Thoracic aorta (tissue), 2 donors: ENCODE results near the gene MINDY4. TPM values are rescaled to one million over a fixed set of nuclear protein-coding genes. Genes with fewer than 3 reads are reported as not detected.

Experiments used
- ATAC-seq: fragments of 150-250 bp; one replicate; pipeline ENCODE4 v1.8.0; 2017; ENCODE audit warnings: low read depth; ENCODE audit not compliant: insufficient number of reproducible peaks, low FRiP score
- DNase-seq: peaks from one replicate; pipeline ENCODE4 v3.0.0-alpha.2; 2020; ENCODE audit warnings: low spot score
- H3K27ac ChIP-seq, 2 donors: fragments of 200-600 bp; sonication (generic); 1 replicate in 1 of 2; 2 replicates in 1 of 2; pipeline ENCODE4 v1.5.1; 2016; ENCODE audit warnings: mild to moderate bottlenecking in 2 of 2, moderate library complexity in 2 of 2
- H3K27me3 ChIP-seq: fragments of 200-600 bp; sonication (generic); replicated peaks from 2 replicates; pipeline ENCODE4 v1.6.0; 2016; ENCODE audit warnings: mild to moderate bottlenecking; ENCODE audit not compliant: insufficient read depth
- H3K36me3 ChIP-seq: fragments of 200-600 bp; sonication (generic); one replicate; pipeline ENCODE4 v1.5.1; 2016
- H3K4me1 ChIP-seq, 2 donors: fragments of 200-600 bp; sonication (generic); 1 replicate in 1 of 2; 2 replicates in 1 of 2; pipeline versions ENCODE4 v1.5.1 to v1.6.0; 2016; ENCODE audit warnings: low read depth in 2 of 2, mild to moderate bottlenecking in 1 of 2; ENCODE audit not compliant: control insufficient read depth in 1 of 2
- H3K4me3 ChIP-seq: fragments of 200-600 bp; sonication (generic); 2 replicates; pipeline ENCODE4 v1.5.1; 2016; ENCODE audit warnings: mild to moderate bottlenecking
- H3K9me3 ChIP-seq: fragments of 200-600 bp; sonication (generic); 2 replicates; pipeline ENCODE4 v1.5.1; 2016
- total RNA-seq, 2 donors: library from RNA; depleted of rRNA; stranded (reverse); fragments of >200 nt; gene quantifications; one replicate each; pipeline versions ENCODE4 v1.1.0 to v1.2.3, GENCODE V29; 2016
- TF ChIP-seq, protein P1 (sequence below): fragments of 200-600 bp; sonication (generic); IDR thresholded peaks from one replicate; pipeline ENCODE4 v1.5.1; 2019; ENCODE audit warnings: antibody characterized with exemption

MINDY4 gene
- total RNA-seq, 2 donors from 2014 or later = 32.0 to 44.0 TPM

DNA sequence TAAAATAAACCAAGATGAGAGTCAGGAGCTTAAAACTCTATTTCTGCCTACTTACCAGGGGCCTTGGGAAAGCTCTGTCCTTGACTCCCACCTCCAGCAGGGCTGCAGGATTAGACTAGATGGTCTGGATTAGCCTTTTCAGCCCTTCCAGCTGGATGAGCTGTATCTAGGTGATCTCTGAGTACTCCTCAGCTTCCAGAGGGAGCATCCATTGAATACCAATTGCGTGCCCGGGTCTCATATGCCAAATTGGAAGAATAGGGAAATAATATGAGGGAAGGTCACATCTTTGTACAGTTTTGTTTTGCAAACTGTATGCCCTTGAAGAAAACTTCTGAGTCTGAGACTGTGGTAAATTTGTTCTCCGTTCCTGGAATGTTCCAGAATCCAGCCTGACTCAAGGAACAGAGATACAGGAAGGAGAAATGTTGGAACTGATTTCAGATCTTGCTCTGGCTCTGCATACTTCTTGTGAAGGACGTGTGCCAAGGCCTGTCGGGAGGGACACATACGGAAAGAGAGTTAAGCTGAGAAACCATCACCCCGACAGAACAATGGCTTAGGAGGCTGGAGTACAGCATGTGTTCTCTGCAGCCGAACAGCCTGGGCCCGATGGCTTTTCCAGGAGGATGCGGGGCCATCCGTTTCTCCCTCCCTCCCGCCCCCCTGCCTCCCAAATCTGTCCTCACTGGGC lies 44.9 kb downstream of the MINDY4 start:
- no peaks in the 10 kb centered on the region for H3K27me3 ChIP-seq
- H3K4me1 ChIP-seq = peaks cover 49 to 71% of the 10 kb centered on the region in 2 donors
- no peak for DNase-seq
- TF ChIP-seq, protein P1, sequence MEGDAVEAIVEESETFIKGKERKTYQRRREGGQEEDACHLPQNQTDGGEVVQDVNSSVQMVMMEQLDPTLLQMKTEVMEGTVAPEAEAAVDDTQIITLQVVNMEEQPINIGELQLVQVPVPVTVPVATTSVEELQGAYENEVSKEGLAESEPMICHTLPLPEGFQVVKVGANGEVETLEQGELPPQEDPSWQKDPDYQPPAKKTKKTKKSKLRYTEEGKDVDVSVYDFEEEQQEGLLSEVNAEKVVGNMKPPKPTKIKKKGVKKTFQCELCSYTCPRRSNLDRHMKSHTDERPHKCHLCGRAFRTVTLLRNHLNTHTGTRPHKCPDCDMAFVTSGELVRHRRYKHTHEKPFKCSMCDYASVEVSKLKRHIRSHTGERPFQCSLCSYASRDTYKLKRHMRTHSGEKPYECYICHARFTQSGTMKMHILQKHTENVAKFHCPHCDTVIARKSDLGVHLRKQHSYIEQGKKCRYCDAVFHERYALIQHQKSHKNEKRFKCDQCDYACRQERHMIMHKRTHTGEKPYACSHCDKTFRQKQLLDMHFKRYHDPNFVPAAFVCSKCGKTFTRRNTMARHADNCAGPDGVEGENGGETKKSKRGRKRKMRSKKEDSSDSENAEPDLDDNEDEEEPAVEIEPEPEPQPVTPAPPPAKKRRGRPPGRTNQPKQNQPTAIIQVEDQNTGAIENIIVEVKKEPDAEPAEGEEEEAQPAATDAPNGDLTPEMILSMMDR = no peak
- H3K36me3 ChIP-seq = no peaks in the 10 kb centered on the region
- no peak for ATAC-seq
- no peaks in the 10 kb centered on the region for H3K9me3 ChIP-seq
- H3K4me3 ChIP-seq = peak overlapping the region; percentile 6
- peak overlapping the region; percentile 93 to 99 for H3K27ac ChIP-seq

DNA sequence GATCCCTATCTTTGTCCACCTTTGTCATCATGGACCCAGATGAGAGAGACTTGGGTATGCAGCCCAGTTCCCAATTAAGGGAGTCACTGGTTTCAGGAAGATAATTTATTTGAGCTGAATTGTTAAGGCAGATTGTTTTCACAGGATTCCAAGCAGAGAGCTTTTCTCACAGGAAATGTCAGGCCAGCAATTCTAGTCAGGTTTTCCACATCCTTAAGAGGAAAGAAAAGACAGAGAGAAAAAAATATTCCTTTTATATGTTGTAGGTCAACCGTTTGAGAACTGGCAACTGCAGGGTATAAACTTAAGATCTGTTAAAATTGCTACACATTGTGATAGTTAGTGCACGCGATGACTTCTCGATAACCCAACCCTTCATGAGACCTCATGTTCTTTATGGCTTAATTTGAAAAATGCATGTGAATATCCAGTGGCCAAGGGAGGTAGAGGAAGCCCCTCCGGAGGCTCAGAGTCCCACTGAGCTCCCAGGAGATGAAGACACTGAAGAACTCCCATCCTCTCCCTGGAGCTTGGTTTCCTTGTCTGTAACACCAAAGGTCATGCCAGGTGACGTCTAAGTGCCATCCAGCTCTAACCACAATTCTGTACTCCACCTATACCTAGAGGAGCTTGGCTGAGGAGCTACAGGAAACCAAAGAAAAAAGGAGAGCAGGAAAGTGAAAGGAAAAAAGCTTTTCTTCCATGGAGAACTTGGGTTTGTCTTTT lies 45.6 kb downstream of the MINDY4 start:
- peak overlapping the region; percentile 93 to 99 for H3K27ac ChIP-seq
- ATAC-seq (no peak), DNase-seq (no peak)
- H3K4me3 ChIP-seq = peak overlapping the region; percentile 58
- no peaks in the 10 kb centered on the region for H3K36me3 ChIP-seq
- TF ChIP-seq, protein P1 = no peak
- no peaks in the 10 kb centered on the region for H3K27me3 ChIP-seq
- no peaks in the 10 kb centered on the region for H3K9me3 ChIP-seq
- peaks cover 53 to 73% of the 10 kb centered on the region in 2 donors for H3K4me1 ChIP-seq

DNA sequence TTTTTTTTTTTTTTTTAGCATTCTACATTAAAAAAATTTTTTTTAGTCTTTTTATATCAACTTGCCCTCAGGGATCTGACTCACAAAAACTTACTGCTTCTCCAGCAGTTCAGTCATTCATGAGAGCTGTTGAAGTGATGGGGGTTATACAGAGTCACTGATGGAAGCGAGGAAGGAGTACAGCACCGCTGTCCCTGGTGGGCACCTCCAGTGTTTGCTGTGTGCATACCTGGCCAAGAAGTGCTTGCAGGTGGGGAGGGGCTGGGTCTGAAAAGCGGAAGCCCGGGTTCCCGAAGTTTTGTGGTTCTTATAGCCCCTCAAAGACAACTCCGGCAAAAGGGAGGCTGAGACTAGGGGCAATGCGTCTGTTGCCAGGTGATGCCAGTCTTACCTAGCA lies 46.2 kb downstream of the MINDY4 start:
- Histone ChIP-seq H3K27ac (peak overlapping the region; percentile 93 to 99), H3K4me3 (peak overlapping the region; percentile 58), H3K36me3 (no peaks in the 10 kb centered on the region), H3K9me3 (no peaks in the 10 kb centered on the region), H3K27me3 (no peaks in the 10 kb centered on the region), H3K4me1 (peaks cover 53 to 74% of the 10 kb centered on the region in 2 donors)
- ATAC-seq = no peak
- TF ChIP-seq, protein P1 = no peak
- no peak for DNase-seq

DNA sequence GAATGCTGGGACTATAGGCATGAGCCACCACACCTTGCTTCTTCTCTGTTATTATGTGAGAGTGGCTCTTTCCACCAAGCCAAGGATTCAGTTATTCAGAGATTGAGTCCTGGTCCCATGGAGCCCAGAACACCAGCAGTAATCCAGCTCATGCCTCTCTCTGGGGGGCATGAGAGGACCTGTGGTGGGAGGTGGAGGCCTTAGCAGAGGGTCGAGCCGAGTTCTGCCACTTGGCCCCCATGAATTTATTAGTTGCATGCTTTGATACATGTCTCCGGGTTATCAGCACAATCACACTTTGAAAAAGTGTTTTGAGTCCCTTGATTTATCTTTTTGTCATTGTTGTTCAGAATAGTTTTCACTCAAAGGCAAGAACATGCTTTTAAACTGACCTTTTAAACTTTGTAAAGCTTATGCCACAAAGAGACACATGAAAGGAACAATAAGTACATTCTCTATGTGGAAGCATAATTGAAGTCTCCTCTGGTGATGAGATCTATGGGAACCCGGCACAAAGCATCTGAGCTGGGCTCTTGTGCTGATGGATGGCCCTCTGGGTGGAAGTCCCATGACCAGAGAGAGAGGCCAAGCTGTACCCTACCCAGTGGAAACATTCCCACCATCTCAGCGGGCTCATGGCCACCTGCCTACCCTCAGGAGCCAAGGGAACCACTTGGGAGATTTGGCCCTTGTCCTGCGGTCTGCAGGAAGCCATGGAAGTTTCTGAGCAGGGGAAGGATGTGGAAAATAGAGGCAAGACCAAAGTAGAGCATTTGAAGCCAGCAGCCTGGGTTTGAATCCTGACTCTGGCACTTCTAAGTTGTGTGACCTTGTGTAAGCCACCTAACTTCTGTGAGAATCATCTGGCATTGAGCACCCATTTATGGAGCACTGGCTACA lies 53.9 kb downstream of the MINDY4 start:
- Histone ChIP-seq H3K9me3 (no peaks in the 10 kb centered on the region), H3K36me3 (no peaks in the 10 kb centered on the region), H3K27ac (no peak overlapping the region), H3K27me3 (no peaks in the 10 kb centered on the region), H3K4me1 (peaks cover 4 to 52% of the 10 kb centered on the region in 2 donors), H3K4me3 (no peak overlapping the region)
- TF ChIP-seq, protein P1 = no peak
- DNase-seq (no peak), ATAC-seq (no peak)

DNA sequence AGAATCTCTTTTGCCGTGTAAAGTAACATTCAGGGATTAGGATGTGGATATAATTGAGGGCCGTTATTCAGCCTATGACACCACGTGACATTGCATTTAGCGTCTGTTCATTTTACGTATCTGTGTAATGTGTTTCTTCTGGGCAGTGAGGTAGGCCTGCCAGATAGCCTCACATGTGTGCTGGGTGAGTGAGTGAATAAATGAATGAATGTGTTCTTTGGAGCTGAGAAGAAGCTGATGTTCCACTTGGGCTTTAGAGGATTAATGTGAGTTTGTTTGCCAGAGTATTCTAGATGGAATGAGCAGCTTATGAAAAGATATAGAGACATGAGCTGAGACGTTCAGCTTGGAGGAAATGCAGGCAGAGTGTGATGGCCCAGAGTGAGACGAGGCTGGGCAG lies 55.0 kb downstream of the MINDY4 start:
- ATAC-seq = no peak

More for the DNA sequence above, 55.0 kb downstream of the MINDY4 start:
- Histone ChIP-seq H3K9me3 (no peaks in the 10 kb centered on the region), H3K4me1 (peaks cover 4 to 49% of the 10 kb centered on the region in 2 donors), H3K27me3 (no peaks in the 10 kb centered on the region), H3K36me3 (no peaks in the 10 kb centered on the region), H3K4me3 (no peak overlapping the region), H3K27ac (no peak overlapping the region)
- TF ChIP-seq, protein P1 = no peak
- DNase-seq = no peak
